ENCODE results near the gene CDH4.

Gene CDH4

GRCh38 chr20:61878478-61879302 lies 626.6 kb downstream of the CDH4 start:
- DNase-seq: no peak

DNA sequence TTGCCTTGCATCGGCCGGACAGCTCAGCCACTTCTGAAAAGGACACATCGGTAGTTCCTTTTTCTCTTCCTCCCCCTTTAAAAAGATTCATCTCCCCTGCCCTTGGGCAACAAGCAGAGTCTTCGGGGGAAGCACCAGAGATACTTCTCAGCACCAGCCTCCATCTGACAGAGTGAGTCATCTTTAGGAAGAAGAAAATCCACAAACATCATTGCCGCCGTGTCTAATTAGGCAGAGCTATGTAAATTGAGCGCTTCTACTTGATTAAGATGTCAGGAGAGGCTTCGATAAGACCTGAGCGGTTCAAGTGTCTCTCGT lies 627.2 kb downstream of the CDH4 start:
- no peak for DNase-seq

- DNase-seq: no peak
Observed at GRCh38 chr20:61879694-61880093, 627.6 kb downstream of the CDH4 start.

GRCh38 chr20:61880706-61881105 lies 628.6 kb downstream of the CDH4 start:
- DNase-seq: no peak

DNA sequence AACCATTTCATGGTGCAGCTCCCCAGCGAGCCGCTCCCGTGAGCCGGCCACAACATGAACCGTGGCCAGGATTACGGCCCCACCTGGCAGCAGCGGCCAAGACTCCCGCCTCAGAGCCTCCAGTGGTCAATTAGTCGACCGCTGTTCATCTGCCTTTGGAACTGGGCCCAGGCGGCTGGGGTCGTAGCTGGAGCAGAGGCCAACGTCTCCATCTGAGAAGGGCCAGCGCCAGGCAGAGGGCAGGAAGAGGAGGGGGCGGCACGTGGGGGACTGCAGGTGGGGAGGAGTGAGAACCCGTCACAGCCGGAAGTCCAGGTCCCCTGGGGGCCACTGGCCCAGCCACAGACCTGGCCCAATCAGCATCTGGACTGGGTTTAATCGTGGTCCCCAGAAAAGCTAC lies 629.4 kb downstream of the CDH4 start:
- DNase-seq: no peak

- DNase-seq: no peak
Observed at GRCh38 chr20:61881861-61882260, 629.8 kb downstream of the CDH4 start.

DNA sequence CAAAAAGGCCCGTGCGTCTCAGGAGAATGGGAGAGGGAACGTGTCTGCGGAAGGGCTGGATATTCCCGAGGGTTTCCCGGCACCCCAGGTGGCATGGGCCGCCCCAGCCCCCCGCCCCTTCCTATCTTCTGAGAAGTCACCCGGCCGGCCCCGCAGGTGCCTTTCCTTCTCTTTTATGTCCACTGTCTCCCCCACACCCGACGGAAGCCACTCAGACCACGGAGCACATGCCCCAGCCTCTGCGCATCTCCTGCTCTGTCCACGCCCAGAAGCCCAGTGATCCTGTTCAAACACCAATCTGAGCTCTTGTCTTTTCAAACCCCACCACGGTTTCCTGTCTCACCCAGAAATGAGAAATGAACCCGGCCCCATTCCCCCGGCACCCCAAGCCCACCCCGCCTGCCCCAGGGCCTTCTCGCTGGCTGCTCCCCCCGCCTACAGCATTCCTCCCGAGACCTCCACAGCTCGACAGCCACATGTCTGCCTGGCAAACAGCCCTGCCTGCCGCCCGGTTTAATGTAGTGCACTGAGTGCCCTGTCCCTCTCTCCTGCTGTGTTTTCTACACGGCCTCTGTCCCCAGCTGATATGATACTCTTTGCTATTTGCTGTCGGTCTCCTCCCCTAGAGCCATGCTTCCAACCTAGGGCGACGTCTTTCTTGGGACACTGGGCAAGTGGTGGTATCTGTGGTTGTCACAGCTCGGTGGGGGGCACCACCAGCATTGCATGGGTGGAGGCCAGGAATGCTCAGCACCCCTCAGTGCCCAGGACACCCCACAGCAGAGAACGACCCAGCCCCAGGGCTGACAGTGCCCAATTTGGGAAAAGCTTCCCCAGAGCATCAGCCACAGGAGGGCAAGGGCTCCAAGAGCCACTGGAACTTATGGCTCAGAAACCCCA lies 630.9 kb downstream of the CDH4 start:
- no peak for DNase-seq

DNA sequence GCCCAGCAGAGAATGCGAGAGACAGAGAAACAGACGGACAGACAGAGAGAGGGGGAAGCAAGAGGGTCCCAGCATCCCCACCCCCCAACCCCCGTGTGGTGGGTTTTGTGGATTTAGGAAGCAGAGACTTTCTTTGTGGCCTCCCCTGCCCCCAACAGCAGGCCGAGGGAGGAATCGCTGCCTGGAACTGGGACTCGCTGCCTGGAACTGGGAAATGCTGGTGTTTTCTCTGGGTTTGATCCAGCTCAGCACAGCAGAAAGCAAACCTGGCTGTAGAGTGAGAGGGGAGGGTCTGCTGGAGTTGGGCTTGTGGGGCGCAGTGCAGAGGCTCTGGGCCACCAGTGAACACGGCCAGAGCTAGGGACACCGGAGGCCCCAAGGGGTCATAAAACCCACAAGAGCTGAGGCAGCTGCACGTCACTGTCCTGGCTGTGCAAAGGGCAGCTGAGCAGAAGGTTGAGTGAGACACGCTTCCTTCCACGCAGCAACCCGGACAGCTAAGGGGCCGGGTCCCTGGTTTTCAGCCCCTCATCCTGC lies 631.9 kb downstream of the CDH4 start:
- no peak for DNase-seq

DNA sequence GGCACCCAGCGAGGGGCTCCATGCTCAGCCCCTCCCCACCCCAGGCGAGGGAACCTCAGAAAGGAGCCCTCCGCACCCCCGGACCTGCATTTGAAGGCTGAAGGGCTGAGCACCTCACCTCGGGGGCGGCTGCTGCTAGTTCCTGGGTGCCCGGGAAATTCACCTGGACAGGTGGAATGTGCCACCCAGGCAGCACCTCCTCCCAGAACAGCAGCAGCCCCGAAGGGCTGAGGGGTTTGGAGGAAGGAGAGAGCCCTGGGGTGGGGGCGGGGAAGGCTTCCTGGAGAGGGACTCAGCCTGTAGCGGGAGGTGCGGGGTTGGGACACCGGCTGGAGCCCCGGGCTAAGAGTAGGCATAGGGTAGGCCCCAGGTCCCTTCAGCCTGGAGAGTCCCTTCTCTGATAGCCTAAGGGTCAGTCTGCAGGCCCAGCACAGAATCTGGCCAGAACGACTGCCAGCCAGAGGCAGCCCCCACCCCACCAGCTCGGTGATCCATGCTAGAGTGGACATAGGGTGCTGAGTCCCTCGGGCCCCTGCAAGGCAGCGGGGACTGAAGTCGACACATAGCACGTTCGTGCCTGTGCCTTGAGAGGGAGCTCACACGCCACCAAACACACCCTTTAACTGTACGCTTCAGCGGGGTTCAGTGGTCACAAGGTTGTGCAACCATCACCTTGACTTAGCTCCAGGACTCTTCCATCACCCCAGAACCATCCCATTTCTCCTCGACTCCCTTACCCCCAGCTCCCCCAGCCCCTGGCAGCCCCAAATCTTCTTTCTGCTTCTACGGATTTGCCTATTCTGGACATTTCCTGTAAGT lies 632.7 kb downstream of the CDH4 start:
- DNase-seq: no peak

GRCh38 chr20:61885759-61886715 lies 634.0 kb downstream of the CDH4 start:
- no peak for DNase-seq

- DNase-seq: peak; percentile 45 to 54
Observed at GRCh38 chr20:61886721-61887595, 634.9 kb downstream of the CDH4 start.

- DNase-seq: no peak
Observed at GRCh38 chr20:61887596-61888093, 635.6 kb downstream of the CDH4 start.

- DNase-seq: no peak
Observed at GRCh38 chr20:61888101-61888865, 636.2 kb downstream of the CDH4 start.

DNA sequence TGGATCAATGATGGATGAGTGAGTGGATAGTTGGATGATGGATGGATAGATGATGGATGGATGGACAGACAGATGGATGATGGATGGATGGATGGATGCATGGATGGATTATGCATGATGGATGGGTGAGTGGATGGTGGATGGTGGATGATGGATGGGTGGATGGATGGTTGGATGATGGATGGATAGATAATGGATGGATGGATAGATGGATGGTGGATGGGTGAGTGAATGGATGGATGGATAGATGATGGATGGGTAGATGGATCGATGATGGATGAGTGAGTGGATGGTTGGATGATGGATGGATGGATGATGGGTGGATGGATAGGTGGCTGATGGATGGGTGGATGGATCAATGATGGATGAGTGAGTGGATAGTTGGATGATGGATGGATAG lies 637.6 kb downstream of the CDH4 start:
- no peak for DNase-seq

GRCh38 chr20:61890210-61890609 lies 638.1 kb downstream of the CDH4 start:
- DNase-seq: no peak

DNA sequence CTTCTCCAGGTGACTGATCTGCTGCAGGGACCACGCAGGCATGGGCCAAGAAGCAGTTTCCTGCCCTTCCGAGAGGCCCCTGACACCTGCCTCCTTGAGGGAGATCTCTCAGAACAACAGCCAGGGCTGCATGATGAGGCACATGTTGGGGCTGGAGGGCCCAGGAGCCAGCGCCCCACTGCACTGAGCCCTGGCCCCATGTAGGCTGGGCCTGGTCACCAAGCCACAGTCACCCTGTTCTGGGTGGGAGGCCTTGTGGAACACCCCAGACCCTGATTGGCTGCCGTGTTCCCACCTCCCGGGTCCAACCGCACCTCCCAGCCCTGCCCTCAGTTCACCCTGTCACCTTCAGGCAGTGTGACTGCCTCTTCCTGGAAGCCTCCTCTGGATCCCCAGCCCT lies 639.4 kb downstream of the CDH4 start:
- no peak for DNase-seq

GRCh38 chr20:61891916-61892649 lies 640.0 kb downstream of the CDH4 start:
- no peak for DNase-seq

DNA sequence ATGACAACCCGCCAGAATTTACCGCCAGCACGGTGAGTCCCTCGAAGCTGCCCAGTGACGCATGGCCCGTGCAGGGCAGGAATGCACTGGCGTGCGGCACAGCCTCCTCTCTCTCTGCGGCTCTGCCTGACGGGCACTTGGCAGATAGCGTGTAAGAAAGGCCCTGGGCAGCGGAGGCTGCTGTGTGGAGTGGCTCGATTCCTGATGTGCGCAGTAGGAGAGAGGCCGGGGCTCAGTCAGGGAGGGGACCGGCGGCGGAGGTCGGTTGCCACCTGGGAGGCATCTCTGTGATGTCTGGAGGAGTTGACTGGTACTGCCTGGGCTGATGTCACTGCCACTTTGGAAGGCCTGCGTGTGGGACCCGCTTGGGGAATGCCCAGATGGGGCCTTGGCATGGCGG lies 643.0 kb downstream of the CDH4 start:
- DNase-seq: no peak

DNA sequence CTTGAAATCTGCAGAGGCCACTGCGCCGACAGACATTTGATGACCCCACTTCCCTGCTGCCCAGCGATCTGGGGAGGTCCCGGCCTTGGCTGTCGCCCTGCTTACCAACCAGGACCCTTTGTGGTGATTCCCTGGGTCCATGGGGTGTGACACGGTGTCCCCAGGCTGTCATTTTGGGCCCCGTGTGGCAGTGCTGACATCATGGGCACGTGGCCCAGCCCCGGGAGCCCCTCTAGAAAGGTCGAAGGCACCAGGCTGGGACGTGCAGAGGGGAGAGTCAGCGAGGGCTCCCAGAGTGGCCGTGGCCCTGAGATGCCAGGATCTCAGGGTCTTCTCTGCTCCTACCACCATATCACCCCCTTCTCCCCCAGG lies 643.6 kb downstream of the CDH4 start:
- no peak for DNase-seq
